NCI-H1105 treated with DMSO at 0.1 percent for 48 hours (cell line): ENCODE data around the gene GDF10.

Source experiments
- DNase-seq: peaks from one replicate; lab custom pipeline; 2025; lab: John Stamatoyannopoulos, UW

The GDF10 gene, protein sequence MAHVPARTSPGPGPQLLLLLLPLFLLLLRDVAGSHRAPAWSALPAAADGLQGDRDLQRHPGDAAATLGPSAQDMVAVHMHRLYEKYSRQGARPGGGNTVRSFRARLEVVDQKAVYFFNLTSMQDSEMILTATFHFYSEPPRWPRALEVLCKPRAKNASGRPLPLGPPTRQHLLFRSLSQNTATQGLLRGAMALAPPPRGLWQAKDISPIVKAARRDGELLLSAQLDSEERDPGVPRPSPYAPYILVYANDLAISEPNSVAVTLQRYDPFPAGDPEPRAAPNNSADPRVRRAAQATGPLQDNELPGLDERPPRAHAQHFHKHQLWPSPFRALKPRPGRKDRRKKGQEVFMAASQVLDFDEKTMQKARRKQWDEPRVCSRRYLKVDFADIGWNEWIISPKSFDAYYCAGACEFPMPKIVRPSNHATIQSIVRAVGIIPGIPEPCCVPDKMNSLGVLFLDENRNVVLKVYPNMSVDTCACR

DNA sequence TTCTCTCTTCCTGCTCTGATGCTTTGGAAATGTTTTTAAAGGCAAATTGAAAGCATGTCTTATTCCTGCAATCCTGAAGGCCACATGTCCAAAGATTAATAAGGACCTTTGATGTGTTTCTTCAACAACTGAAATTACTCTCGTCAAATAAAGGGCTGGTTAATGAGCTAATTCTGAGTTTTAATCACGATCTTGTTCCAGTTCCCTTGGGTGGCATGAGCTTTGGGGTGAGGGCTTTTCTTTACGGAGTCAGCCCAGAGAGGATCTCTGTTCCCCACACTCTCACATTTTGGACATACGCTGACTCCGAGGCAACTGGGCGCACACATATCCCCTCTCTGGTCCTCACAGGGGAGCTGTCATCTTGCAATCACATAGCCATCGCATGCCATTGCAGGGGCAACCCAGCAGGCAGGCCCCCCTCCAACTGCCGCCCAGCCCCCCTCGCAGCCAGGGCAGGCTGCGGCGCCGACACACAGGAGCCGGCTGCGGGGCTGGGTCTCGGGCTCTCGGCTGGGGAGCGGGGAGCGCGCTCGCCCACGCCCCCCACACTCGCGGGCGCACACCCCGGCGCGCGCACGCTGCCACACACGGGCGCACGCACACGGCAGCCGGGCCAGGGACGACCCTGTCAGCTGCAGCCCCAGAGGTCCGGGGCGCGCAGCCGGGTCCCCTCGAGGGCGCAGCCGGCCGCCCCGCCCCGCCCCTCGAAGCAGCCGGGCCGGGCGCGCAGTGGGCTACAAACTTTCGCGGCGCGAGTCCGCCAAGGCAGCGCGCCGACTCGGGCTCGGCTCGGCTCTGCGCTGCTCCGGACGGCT, at the start of gene GDF10:
GDF10 (plus strand) TSS at position 587 of the 818 bp plus-strand sequence. CDS start 455 bp downstream, outside the sequence.
- DNase-seq: no peak

DNA sequence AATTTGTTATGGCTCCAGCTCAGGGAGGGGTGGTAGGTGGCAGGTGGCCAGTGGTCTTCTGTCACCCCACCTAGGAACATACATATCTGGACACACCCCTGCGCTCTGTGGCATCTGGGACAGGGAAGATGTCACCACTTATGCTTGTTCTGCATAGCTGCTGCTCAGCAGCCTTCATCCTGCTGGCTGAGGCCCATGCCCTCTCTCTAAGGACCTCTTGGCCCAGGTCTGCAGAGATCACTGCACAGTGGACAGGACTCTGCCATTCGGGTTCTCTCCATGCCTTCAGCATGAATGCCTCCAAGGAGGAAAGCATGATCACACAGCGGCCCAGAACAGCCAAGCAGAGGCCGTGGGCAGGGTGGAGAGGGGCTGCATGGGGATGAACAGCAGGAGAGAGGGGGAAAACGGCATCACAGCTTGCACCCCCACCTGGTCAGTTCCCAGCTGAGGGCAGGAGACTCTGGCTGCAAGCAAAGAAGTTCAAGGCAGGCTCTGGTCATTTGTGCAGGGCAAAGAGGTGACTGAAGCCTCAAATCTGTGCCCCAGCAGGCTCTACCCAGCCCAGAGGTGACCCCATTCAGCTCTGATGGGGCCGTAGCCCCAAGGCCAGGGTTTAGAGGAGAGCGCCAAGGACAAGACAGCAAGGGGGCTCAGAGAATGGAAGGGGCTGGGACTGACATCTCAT, 47.8 kb upstream of the GDF10 start:
- no peak for DNase-seq

DNA sequence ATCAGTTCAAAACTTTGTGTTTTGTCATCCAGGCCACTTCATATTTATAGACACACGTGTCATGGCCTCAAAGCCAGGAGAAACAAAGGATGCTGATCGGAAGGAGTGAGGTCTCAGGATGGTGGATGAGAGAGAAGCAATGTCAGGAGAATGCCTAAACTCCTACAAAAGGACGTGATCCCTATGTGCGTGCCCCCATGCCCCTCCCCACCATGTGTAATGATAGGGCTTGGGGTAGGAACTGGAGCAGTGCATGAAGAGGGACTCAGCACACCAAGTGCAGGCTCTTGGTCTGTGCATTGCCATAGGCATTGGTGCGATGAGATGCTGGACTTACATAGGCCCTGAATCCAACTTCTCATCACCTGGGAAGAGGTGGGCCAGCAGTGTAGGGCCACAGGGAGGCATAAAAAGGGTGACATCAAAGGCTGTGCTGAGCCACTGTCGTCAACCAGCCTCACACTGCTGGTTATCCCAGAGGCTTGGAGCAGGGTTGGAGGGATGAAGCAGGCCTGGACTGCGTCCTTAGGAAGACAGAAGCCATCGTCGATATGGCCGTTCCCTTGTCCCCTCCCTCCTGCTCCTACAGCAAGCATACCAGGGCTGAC, 46.9 kb upstream of the GDF10 start:
- no peak for DNase-seq

DNA sequence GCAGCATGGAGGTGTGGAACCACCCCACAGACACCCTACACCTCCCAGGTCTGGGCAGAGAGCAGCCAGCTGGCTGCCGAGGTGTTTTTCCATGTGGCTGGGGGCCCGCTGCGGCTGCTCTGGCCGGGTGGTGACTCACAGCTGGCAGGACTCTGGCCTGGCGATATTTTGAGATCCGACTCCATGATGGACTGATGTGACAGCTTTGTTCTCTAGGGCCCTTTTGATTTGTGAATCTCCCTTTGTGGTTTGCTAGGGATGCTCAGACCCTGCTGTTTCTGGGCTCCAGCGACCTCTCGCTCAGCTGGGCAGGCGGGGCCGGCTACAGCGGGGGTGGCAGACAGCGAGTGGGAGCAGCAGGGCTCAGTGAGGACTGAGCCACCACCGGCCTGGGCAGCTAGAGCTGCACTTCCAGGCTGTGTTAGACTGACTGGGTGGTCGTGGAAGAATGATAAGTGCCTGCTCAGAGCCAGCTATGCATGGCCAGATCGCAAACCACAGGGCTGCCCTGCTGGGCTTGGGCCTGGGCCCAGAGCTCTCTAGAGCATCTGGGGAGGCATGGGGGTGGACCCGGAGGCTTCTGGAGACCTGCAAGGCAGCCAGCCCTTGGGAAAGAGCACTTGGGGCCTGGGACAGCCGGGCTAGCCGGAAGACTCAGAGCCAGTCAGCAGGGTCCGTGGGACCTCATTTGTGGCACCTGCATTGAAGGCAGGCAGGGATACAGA, 46.2 kb upstream of the GDF10 start:
- DNase-seq: no peak

DNA sequence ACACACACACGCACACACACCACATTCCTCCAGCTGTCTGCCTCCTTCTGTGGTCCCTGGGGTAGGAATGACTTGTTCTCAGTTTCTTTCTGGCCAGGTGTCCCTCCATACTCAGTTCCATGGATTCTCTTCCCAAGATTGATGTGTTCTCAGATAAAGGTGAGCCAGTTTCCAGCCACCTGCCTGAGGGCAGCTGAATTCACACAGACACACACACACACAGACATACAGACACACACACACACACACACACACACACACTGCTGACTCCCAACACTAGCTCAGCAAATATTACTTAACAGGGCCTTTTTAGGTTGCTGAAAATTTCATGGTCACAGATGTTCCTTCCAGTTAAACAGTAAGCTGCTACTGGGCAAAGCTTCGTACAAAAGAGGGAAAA, 45.4 kb upstream of the GDF10 start:
- DNase-seq: no peak

DNA sequence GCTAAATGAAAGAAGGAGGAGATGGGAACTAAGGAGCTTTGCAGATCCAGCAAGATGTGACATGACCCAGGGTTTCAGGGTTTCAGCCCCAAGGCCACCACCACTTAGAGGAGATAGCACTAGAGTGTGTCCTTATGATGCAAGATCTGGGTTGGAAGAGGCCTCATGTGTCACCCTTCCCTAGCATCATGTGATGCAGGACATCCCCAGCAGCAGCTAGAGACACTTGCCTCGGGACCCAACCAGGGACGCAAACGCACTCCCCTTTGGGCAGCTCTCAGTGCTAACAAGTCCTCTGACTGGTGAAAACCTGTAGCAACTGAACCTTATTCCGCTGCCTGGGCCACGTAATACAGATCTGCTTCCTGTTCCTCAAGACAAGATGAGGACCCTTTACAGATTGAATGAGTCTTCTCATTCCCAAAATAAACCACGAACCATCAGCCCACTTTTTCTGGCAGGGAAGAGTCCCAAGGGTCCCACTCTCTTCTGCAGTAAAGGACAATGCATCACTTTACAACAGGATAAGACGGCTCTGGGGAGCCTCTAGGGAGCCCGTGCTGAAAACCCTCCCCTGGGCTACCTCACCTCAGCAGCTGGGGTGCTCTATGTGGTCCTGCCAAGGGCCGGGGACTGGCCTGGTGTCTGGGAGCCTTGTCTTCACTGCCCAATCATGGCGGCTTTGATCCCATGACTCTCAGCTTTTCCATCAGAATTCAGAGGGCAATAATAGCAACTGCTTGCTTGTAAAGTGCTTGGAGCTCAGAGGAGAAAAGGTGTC, 44.8 kb upstream of the GDF10 start:
- DNase-seq: no peak

DNA sequence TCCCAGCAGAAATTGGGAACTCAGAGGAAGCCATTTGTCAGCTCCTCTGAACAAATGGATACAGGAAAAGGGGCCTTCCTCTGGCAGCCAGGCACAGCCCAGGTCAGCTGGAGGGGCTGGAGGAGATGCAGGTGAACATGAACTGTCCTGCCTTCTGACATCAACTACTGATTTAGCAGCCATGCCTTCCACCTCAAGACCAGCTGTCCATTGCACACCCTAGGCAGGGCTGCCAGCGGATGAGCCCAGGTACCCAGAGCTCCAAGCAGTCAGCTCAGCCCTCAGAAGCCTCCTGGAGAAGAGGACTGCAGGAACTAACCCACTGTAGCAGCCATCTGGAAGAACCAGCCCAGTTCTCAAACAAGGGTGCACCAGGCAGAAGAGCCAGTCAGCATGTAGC, 44.1 kb upstream of the GDF10 start:
- DNase-seq: no peak

DNA sequence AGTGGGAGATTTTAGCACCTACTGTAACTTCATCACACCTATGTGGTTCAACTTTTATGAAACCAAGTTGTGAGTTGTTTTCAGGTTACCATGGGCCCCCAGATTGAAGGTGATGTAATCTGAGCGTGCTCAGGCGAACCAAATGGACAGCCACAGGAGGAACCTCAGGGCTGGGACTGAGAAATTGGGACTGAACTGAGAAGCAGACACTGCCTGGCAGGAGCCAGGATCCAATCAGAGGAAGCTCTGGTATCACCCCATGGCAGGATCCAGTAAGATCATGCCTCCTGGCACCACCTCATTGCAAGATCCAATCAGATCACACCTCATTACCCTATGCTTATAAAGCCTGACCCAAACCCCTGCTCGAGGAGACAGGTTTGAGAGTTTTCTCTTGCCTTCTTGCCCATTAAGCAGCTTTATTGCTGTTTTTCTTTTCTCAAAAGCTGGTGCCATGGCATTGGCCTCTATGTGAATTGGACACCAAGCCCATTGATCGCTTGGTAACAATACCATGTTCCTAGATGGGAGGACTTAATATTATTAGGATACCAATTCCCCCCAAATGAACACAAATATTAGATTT, 43.2 kb upstream of the GDF10 start:
- DNase-seq: no peak

DNA sequence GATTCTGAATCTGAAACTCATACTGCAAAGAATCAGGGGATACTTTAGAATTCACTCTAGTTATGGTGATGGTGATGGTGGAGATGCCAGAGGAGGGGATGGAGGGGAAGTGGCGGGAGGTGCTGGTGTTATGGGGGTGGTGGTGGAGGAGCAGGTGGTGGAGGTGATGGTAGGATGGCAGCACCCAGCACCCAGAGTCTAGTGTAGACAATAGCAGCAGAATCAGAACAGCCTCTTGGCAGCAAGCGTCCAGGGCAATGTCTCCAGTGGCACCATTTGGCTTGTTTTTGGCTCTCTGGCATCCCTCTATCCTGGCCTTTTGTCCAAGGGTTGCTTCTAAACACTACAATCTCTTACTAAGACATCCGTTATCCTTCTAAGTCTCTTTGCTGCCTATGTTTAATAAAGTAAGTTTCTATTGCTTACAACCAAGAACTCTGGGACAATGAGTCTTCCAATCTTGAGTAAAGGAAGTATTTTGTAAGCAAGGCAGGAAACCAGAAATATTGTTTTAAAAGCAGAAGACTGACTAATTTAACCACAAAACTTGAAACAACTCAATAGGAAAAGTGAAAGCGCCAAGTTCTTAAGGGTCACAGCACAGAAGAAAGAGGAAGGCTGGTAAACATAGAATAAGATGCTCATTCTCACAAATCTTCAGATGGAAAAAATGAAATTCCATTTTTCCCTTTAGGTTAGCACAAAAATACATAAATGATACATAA, 42.4 kb upstream of the GDF10 start:
- DNase-seq: no peak

DNA sequence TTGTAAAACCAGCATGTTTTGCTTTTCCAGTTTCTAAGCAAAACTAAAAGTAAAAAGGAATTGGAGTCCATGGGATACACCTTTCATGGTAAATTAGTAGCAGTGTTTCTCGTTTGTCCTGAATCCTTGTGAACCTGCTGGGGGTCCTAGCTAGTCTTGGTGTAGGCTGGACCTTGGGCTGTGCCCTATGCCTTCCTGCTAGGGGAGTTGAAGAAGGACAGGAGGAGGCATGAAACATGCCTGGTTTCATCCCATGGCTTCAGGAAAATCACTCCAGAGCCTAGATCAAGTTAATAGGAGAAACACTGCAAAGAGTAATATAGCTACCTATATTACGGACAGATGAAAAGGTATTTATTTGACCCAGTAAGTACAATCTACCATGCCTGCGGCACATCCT, 41.1 kb upstream of the GDF10 start:
- DNase-seq: no peak

DNA sequence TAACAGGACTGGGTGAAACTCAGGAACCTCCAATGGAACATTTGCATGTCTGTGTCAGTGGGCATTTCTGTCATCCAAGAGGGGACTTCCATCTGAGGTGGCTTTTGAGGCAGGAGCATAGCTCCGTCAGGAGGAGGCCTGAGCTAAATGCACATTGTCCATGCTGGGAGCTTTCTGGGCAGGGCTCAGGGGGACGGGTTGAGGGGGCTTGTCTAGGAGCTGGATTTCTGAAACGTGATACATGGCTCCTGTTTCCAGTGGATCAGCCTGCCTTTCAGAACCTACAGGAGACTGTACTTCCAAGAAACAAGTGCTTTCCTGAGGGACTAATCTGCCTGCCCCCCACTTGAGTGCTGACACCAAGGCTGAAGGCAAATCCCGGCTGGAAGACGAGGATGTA, 40.5 kb upstream of the GDF10 start:
- DNase-seq: no peak

DNA sequence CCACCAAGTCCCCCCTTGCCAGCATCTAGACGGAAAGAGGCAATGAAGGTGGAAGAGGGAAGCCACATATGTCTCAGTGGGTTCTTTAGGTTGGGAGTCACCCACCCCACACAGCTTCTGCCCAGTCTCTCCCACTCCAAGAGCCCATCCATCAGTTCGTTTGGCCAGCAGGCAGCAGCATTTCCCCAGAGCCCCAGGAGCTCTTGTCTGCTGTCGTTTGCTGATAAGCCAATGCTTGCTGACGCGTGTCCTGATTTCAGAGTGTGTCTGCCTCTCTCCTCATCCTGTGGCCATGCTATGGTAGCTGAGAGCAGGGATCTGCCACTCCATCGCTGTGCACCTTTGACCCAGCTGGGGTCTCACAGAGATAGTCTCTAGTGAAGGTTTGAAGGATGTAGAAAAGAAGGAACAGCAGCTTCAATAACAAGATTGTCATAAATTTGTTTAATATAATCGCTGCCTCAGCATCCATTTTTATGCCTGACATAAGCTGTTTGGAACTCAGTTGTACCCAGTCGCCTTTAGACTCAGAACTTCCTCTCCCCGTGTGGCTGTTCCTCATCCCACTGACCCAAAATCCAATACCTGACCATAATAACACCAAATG, 39.4 kb upstream of the GDF10 start:
- DNase-seq: no peak

DNA sequence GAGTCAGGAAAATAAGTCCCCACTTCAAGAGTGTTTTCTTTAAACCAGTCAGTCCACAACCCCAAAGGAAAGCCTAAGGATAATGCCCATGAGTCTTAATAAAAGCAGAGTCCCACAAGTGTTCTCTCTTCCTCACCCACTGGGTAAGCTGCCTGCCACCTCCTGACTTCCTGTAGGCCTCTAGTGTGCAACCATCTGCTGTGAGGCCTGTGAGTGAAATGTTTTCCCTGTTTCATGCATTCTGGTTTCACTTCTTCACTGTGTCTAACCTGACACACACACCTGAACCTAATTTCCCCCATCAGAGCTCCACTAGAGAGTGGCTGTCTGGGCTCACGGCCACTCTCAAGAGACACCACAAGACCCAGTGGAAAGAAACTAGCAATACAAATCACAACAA, 38.9 kb upstream of the GDF10 start:
- no peak for DNase-seq

DNA sequence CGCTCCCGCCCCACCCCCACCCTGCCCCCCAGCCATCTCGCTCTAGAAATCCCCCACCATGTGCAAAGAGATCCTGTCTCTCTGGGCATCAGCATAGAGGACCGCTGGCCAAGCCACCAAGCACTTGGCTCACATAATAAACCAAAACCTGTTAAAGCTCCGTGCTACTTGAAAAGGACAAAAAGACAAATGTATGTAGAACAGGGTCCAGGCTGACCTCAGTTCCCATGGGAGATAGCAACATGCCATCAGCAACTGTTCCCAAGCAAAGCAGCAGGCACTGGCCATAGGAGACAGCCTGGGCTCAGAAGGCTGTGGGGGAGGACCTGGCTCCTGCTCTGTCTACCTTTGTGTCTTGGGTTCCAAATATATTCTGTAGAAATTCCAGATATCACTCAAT, 38.4 kb upstream of the GDF10 start:
- DNase-seq: no peak

DNA sequence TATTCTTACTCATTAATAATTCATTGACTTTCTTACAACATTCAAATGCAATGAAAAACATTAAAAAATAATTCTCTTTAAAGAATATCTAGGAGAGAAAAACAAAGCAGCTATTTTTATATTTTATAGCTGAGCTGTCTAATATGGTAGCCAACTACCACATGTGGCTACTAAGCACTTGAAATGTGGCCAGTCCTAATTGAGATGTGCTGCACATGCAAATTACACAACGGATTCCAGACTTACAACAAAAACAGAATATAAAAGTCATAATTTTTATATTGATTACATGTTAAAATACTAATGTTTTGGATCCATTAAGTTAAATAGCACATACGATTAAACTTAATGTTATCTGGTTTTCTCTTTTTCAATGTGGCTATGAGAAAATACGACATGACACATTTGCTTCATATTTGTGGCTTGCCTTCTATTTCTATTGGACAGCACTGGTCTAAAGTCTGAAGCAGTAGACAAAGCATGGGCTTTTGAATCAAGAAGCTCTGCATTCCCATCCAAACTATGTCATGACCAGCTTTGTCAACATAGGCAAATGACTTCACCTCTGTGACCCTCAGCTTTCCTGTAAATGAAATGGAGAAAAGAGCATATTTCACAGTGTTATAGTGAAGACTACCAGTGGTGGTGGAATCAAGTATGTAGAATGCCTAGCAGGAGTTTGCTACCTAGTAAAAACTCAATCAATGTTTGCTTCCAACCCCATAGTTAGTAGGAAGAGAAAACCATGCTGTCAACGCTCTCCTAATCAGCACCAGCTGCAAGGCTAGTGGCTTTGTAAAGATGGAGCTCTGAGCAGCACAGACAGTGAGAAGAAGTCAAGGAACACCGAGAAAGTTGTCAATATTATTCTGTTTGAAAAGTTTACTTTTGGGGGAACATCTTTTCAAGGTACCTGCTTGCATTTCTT, 37.1 kb upstream of the GDF10 start:
- no peak for DNase-seq

DNA sequence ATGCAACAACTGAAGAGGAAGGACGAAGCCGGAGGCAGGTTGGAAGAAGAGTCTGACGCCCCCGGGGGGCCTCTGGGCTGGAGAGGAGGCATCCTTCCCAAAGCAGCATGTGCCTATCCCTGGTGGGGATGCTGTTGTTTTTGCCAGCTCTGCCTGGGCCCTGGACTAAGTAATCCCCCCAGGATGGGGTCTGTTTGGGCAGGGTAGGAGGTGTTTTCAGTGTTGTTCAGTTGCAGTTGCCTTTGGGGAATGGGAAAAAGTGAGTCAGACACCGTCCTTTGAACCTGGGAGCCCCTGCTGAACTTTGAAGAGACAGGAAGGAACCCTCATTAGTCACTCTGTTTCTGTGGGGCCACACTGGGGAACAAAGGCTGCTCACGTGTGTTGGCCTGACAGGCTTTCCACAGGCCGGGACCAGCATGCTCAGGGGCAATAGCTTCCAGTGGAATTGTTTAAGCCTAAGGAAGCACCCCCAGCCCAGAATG, 35.2 kb upstream of the GDF10 start:
- DNase-seq: no peak

DNA sequence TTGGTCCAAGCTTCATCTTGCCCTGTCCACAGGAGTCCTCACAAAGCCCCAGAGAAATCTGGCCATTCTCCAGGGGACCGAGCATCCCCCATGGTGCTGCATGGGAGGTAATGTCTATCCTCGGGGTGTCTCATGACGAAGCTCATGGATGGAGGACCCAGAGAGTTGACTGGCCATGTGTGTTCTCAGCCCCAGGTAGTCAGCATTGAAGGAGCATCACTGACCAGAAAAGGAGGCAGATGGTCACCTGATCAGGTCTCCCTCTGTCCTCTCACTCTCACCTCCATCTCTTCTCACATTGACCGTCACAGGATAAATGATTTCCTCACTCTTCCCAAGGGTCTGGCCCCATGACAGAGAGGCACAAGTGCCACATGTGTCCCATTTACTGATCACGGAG, 33.4 kb upstream of the GDF10 start:
- no peak for DNase-seq

DNA sequence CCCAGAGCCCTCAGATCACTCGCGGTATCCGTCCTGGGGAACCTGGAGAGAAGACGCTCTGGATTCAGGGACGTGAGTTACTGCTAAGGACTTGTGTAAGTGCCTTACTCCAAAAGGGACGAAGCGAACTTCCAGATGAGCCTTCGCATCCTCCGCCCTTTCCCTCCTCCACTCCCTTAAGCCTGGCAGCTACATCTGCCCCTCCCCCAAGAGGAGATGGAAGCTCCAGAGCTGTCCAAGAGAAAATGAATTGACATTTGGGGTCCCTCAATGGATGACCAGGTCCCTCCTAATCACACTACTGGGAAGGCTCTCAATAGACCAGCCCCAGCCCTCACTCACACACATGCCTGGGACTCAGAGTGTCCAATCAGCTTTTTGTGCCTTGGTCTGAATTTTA, 31.3 kb upstream of the GDF10 start:
- no peak for DNase-seq
